Endothelial cell of umbilical vein (primary cell): ENCODE results near the gene SLC9B1. TPM values are rescaled to one million over a fixed set of nuclear protein-coding genes. Genes with fewer than 3 reads are reported as not detected.

ENCODE experiments used
- BruUV-seq: library from RNA; stranded (reverse); fragments of 400-500 nt; replicated peaks from 2 replicates; lab custom pipeline; 2021; lab: Mats Ljungman, UMichigan
- CTCF ChIA-PET: fragments of 300-600, 350-600 bp; sonication (Branson Sonifier 250); formaldehyde crosslinking; loops from one replicate; lab custom pipeline; 2021; ENCODE audit warnings: antibody characterized with exemption, inconsistent platforms; lab: Charles Lee
- POLR2A ChIA-PET: fragments of 300-600, 350-600 bp; sonication (Branson Sonifier 250); formaldehyde crosslinking; loops from one replicate; lab custom pipeline; 2021; ENCODE audit warnings: antibody characterized with exemption, inconsistent platforms; lab: Charles Lee
- DNase-seq: peaks from one replicate; pipeline ENCODE4 v3.0.0-alpha.2; 2011; ENCODE audit warnings: low read depth, low spot score
- FAIRE-seq: peaks from 2 replicates; lab custom pipeline; 2011; peaks lifted over from hg19 to GRCh38; lab: Jason Lieb, UNC
- H2AFZ ChIP-seq: 2 replicates; pipeline ENCODE4 v1.6.0; 2012; ENCODE audit warnings: low read depth, low read length, control low read depth, inconsistent platforms
- H3K27ac ChIP-seq: 2 replicates; pipeline ENCODE4 v1.5.1; 2011; ENCODE audit warnings: low read depth, mild to moderate bottlenecking, control low read depth, low read length, moderate library complexity; ENCODE audit not compliant: insufficient read depth
- H3K27me3 ChIP-seq, 2 experiments: 2 replicates each; pipeline versions ENCODE4 v1.6.0 to v1.6.1; 2011; ENCODE audit warnings: low read length in 2 of 2, mixed read lengths in 1 of 2; ENCODE audit not compliant: control insufficient read depth in 2 of 2, insufficient read depth in 2 of 2
- H3K36me3 ChIP-seq, 2 experiments: 2 replicates in 1 of 2; 3 replicates in 1 of 2; pipeline ENCODE4 v1.5.1; 2011; ENCODE audit warnings: low read length in 2 of 2, mild to moderate bottlenecking in 1 of 2, moderate library complexity in 1 of 2; ENCODE audit not compliant: control insufficient read depth in 2 of 2, insufficient read depth in 2 of 2; ENCODE audit errors: extremely low read depth in 1 of 2
- H3K4me1 ChIP-seq: 3 replicates; pipeline ENCODE4 v1.5.1; 2011; ENCODE audit warnings: mild to moderate bottlenecking, low read length; ENCODE audit not compliant: control insufficient read depth, insufficient read depth; ENCODE audit errors: extremely low read depth
- H3K4me2 ChIP-seq: 2 replicates; pipeline ENCODE4 v1.6.1; 2011; ENCODE audit warnings: low read length, control low read depth, mixed read lengths; ENCODE audit not compliant: insufficient read depth
- H3K4me3 ChIP-seq, 3 experiments: fragments of 200-600 bp in 1 of 3; sonication (generic), shearing (Covaris generic) in 1 of 3; replicated peaks in 1 of 3; 2 replicates each; pipeline ENCODE4 v1.5.1; 2011 to 2016; ENCODE audit warnings: control low read depth in 3 of 3, low read length in 3 of 3, mild to moderate bottlenecking in 2 of 3, inconsistent platforms in 1 of 3, low read depth in 1 of 3, moderate library complexity in 1 of 3; ENCODE audit not compliant: insufficient read depth in 1 of 3
- H3K79me2 ChIP-seq: 2 replicates; pipeline ENCODE4 v1.6.0; 2012; ENCODE audit warnings: low read length, inconsistent platforms; ENCODE audit not compliant: control insufficient read depth, insufficient read depth
- H3K9ac ChIP-seq: replicated peaks from 2 replicates; pipeline ENCODE3; 2011; ENCODE audit warnings: low read length, control low read depth; ENCODE audit not compliant: insufficient read depth; ENCODE audit errors: extremely low read depth
- H3K9me1 ChIP-seq: replicated peaks from 3 replicates; pipeline ENCODE4 v1.6.0; 2011; ENCODE audit warnings: mild to moderate bottlenecking, low read length; ENCODE audit not compliant: control insufficient read depth, insufficient read depth; ENCODE audit errors: extremely low read depth
- H3K9me3 ChIP-seq: replicated peaks from 2 replicates; pipeline ENCODE4 v1.5.1; 2012; ENCODE audit warnings: low read length, inconsistent platforms; ENCODE audit not compliant: control insufficient read depth, insufficient read depth
- H4K20me1 ChIP-seq: replicated peaks from 2 replicates; pipeline ENCODE3; 2011; ENCODE audit warnings: mild to moderate bottlenecking, low read length; ENCODE audit not compliant: control insufficient read depth, insufficient read depth; ENCODE audit errors: extremely low read depth
- EZH2 ChIP-seq: IDR thresholded peaks from 2 replicates; pipeline ENCODE4 v1.6.1; 2012; ENCODE audit warnings: borderline replicate concordance, low read depth, mild to moderate bottlenecking, moderate library complexity, low read length, inconsistent platforms; ENCODE audit not compliant: severe bottlenecking
- FOS ChIP-seq: IDR thresholded peaks from 2 replicates; pipeline ENCODE4 v1.6.1; 2011; ENCODE audit warnings: mild to moderate bottlenecking, low read length, moderate library complexity, borderline replicate concordance; ENCODE audit not compliant: insufficient read depth
- GATA2 ChIP-seq: IDR thresholded peaks from 2 replicates; pipeline ENCODE4 v1.7.0; 2011; ENCODE audit warnings: low read depth, mild to moderate bottlenecking, moderate library complexity, mixed read lengths, low read length; ENCODE audit not compliant: insufficient read length, insufficient read depth
- JUN ChIP-seq: IDR thresholded peaks from 2 replicates; pipeline ENCODE4 v1.6.1; 2011; ENCODE audit warnings: borderline replicate concordance, low read depth; ENCODE audit not compliant: insufficient read length, insufficient read depth
- MAX ChIP-seq: IDR thresholded peaks from 2 replicates; pipeline ENCODE4 v1.6.1; 2011; ENCODE audit not compliant: insufficient read depth, insufficient read length
- MYC ChIP-seq: IDR thresholded peaks from one replicate; pipeline ENCODE4 v1.6.1; 2011; ENCODE audit warnings: mild to moderate bottlenecking, low read depth, low read length
- POLR2A ChIP-seq: IDR thresholded peaks from 2 replicates; pipeline ENCODE4 v1.6.1; 2012; ENCODE audit warnings: low read depth, mild to moderate bottlenecking, control low read depth, low read length
- POLR2AphosphoS5 ChIP-seq: IDR thresholded peaks from 2 replicates; pipeline ENCODE4 v1.6.1; 2012; ENCODE audit warnings: low read depth, mild to moderate bottlenecking, control low read depth, low read length, moderate library complexity; ENCODE audit not compliant: insufficient read depth
- dilution Hi-C: fragments of 300-500 bp; cut with MboI; formaldehyde crosslinking; loops from one replicate; pipeline ENCODE4 v1.15.0; 2019; ENCODE audit warnings: low sequenced_read_pairs; ENCODE audit not compliant: extremely low pct_ligation_motif_present
- intact Hi-C: fragments of 100-400 bp; cut with micrococcal nuclease; formaldehyde crosslinking; loops from one replicate; pipeline ENCODE4 v1.10.0; 2022
- polyA plus RNA-seq, 4 experiments: library from polyadenylated mRNA; depleted of rRNA in 3 of 4; stranded (reverse) in 3 of 4; unstranded in 1 of 4; fragments of >200 nt; gene quantifications; 2 replicates each; pipeline versions ENCODE4 v1.2.1 to v1.2.3, GENCODE V29; 2011 to 2012; ENCODE audit warnings: missing spikeins in 1 of 4
- total RNA-seq: library from RNA; stranded (reverse); gene quantifications from 2 replicates; pipeline ENCODE4 v1.2.3, GENCODE V29; 2021
- TF ChIP-seq, protein P1 (sequence below), 2 donors: IDR thresholded peaks; 1 replicate in 1 of 2; 2 replicates in 1 of 2; pipeline ENCODE4 v1.5.1; 2011; ENCODE audit warnings: low read length in 2 of 2, mild to moderate bottlenecking in 2 of 2, moderate library complexity in 2 of 2, control low read depth in 1 of 2, inconsistent platforms in 1 of 2, low read depth in 1 of 2; ENCODE audit not compliant: insufficient read depth in 1 of 2; ENCODE audit errors: extremely low read depth in 1 of 2

SLC9B1 gene
- total and polyA plus RNA-seq, 2 donors (not counting 3 experiments of a cell fraction or from before 2014, with no cell fraction given): 0.19 to 0.49 TPM

DNA sequence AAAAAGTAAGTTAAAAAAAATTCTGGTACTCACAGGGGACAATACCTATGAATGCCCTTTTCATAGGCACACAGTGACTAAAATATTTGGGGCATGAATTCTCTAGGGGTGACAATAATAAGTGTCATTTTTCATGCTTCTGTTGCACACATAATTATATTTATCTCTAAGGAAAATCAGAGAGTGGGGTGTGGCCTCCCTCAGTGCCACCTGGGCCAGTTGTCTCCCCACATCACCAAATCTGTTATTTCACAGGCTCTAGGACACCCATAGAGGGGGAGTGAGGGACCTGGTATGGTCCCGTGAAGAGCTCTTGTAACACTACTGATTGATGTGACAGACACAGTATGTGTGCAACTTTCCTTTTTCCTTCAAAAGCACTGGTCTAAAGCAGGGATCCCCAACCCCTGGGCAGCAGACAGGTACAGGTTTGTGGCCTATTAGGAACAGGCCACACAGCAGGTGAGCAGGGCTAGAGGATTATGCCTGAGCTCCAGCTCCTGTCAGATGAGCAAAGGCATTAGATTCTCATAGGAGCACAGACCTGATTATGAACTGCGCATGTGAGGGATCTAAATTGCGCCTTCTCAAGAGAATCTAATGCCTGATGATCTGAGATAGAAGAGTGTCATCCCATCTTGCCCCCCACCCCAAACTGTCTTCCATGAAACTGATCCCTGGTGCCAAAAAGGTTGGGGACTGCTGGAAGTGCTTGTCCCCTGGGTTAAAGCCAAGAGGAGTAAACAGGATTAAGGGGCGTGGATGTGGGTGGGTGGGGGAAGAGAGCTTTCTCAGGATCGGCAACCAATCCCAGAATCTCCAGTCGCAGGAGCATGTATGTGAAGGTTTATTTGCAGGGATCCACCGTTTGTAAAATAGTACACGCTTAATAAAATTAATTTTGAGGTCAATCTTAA lies 856 bp downstream of the SLC9B1 start:
- Histone ChIP-seq H3K4me3 (peak overlapping the region; percentile 28 to 62 (median 48)), H3K9me3 (no peaks in the 10 kb centered on the region), H3K27ac (peak overlapping the region; percentile 68), H3K36me3 (no peaks in the 10 kb centered on the region), H3K9me1 (no peaks in the 10 kb centered on the region), H2AFZ (peak overlapping the region; percentile 98), H4K20me1 (no peaks in the 10 kb centered on the region), H3K79me2 (no peaks in the 10 kb centered on the region), H3K4me2 (peak overlapping the region; percentile 74), H3K4me1 (peaks cover 8% of the 10 kb centered on the region), H3K27me3 (no peaks in the 10 kb centered on the region), H3K9ac (peak overlapping the region; percentile 93)
- dilution Hi-C loops (no loop called here), intact Hi-C loops (loop anchor here (1.0 to 2.0 kb wide), 4 partner anchors 80 to 517 kb away; partner anchors contain the start of genes BDH2, CISD2 and NFKB1)
- TF ChIP-seq EZH2 (no peak), JUN (no peak), MYC (no peak), MAX (no peak), FOS (no peak), POLR2A (no peak), POLR2AphosphoS5 (no peak), GATA2 (no peak)
- TF ChIP-seq, protein P1, sequence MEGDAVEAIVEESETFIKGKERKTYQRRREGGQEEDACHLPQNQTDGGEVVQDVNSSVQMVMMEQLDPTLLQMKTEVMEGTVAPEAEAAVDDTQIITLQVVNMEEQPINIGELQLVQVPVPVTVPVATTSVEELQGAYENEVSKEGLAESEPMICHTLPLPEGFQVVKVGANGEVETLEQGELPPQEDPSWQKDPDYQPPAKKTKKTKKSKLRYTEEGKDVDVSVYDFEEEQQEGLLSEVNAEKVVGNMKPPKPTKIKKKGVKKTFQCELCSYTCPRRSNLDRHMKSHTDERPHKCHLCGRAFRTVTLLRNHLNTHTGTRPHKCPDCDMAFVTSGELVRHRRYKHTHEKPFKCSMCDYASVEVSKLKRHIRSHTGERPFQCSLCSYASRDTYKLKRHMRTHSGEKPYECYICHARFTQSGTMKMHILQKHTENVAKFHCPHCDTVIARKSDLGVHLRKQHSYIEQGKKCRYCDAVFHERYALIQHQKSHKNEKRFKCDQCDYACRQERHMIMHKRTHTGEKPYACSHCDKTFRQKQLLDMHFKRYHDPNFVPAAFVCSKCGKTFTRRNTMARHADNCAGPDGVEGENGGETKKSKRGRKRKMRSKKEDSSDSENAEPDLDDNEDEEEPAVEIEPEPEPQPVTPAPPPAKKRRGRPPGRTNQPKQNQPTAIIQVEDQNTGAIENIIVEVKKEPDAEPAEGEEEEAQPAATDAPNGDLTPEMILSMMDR (IDR thresholded peaks at IDR 0.05; ENCODE audit: extremely low read depth in 1 of 2, insufficient read depth in 1 of 2, low read depth in 1 of 2, low read length in 2 of 2): no peak
- BruUV-seq: no TSS peak
- FAIRE-seq: no peak
- POLR2A ChIA-PET: no interaction called here
- DNase-seq: no peak
- CTCF ChIA-PET: interaction anchor here (1.8 kb wide), 1 partner anchor 9 kb away, joined by 6 read pairs; no protein-coding TSS in a partner anchor
